ENCODE results near the gene USP26. TPM values are rescaled to one million over a fixed set of nuclear protein-coding genes. Genes with fewer than 3 reads are reported as not detected.
"Not testable (repeated sequence)": the region's sequence is repeated elsewhere in the genome, so short reads cannot be mapped to it uniquely, and the experiment has no call there.

The USP26 gene
- total RNA-seq, 2 donors from 2014 or later, result not detected

DNA sequence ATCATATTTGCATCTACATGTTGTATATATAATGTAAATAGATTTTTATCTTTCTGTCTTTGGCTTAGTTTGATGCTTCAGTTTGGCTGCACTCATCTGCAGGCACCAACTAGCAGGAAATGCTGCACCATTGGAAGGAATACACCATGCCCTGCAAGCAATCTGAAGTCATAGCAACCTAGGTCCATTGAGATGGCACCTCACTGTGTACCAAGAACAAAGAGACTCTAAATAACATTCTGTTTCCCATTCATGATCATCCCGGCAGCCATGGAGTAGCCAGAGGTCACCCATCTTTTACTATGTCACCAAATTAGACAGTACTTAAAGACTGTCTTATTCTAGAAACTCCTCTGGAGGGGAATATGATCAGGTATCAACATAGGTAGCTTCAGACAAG lies 97.7 kb downstream of the USP26 start:
- H3K27ac Mint-ChIP-seq, result no peak overlapping the region
- H3K36me3 Mint-ChIP-seq (ENCODE audit: low read depth), result peaks cover 2% of the 10 kb centered on the region
- no peak overlapping the region for H3K4me3 Mint-ChIP-seq
- DNase-seq (no peak), ATAC-seq (no peak)
- no peaks in the 10 kb centered on the region for H3K9me3 ChIP-seq (ENCODE audit: control insufficient read depth, low read length, poor library complexity, severe bottlenecking)
- H3K27me3 Mint-ChIP-seq, result no peaks in the 10 kb centered on the region
- H3K4me1 Mint-ChIP-seq, result no peaks in the 10 kb centered on the region

- no peak overlapping the region for H3K4me3 Mint-ChIP-seq
- DNase-seq (no peak), ATAC-seq (no peak)
- H3K9me3 ChIP-seq (ENCODE audit: control insufficient read depth, low read length, poor library complexity, severe bottlenecking), result no peaks in the 10 kb centered on the region
- no peaks in the 10 kb centered on the region for H3K4me1 Mint-ChIP-seq
- H3K27ac Mint-ChIP-seq, result no peak overlapping the region
- no peaks in the 10 kb centered on the region for H3K27me3 Mint-ChIP-seq
- H3K36me3 Mint-ChIP-seq (ENCODE audit: low read depth), result no peaks in the 10 kb centered on the region
Observed at GRCh38 chrX:132990835-132991234, 106.1 kb downstream of the USP26 start.

DNA sequence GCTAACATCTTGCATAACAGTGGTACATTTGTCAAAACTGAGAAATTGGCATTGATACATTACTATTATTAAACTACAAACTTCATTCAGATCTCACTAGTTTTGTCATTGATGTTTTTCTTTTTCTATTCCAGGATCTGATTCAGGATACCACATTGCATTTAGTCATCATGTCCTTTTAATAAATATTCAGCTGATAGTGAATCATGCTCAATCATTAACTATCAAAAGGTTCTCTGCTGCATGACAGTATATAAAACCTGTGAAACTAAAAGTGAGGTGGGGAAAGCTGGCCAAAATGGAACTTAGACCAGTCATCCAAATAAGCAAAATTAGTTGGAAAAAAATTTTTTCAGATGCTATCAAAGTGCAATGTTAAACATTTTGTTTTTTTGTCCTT lies 110.4 kb downstream of the USP26 start:
- peaks cover 4% of the 10 kb centered on the region for H3K4me1 Mint-ChIP-seq
- peaks cover 12% of the 10 kb centered on the region for H3K27me3 Mint-ChIP-seq
- no peak overlapping the region for H3K27ac Mint-ChIP-seq
- H3K9me3 ChIP-seq (ENCODE audit: control insufficient read depth, low read length, poor library complexity, severe bottlenecking), result no peaks in the 10 kb centered on the region
- no peak overlapping the region for H3K4me3 Mint-ChIP-seq
- H3K36me3 Mint-ChIP-seq (ENCODE audit: low read depth), result peaks cover 4% of the 10 kb centered on the region
- DNase-seq, result no peak
- ATAC-seq, result no peak

GRCh38 chrX:132984058-132984650 lies 112.8 kb downstream of the USP26 start:
- peaks cover 4% of the 10 kb centered on the region for H3K36me3 Mint-ChIP-seq (ENCODE audit: low read depth)
- H3K4me3 Mint-ChIP-seq, result no peak overlapping the region

DNA sequence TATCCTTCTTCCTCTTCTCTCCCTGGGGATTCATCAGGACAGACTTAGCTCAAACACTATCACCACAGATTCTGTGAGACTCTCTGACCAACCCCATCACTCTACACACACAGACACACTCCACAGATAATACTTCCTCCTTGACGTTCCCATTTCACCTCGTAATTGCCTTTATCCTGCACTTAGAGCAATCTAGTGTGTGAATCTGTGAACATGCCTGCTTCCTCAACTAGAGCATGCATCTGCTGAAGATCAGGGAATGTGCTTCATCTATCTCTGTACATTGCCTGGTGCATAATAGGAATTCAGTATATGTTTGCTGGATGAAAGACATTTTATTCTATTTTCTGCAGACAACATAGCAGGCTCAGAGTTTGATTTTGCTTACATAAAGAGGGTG lies 113.4 kb downstream of the USP26 start:
- H3K4me3 Mint-ChIP-seq, result no peak overlapping the region
- H3K36me3 Mint-ChIP-seq (ENCODE audit: low read depth), result peaks cover 4% of the 10 kb centered on the region
- ATAC-seq, result no peak

More at GRCh38 chrX:132984058-132984650, 112.8 kb downstream of the USP26 start:
- ATAC-seq (no peak), DNase-seq (no peak)
- no peaks in the 10 kb centered on the region for H3K9me3 ChIP-seq (ENCODE audit: control insufficient read depth, low read length, poor library complexity, severe bottlenecking)
- peaks cover 4% of the 10 kb centered on the region for H3K4me1 Mint-ChIP-seq
- H3K27me3 Mint-ChIP-seq, result peaks cover 12% of the 10 kb centered on the region
- no peak overlapping the region for H3K27ac Mint-ChIP-seq

GRCh38 chrX:132980035-132980434 lies 116.9 kb downstream of the USP26 start:
- not testable (repeated sequence) for H3K36me3 Mint-ChIP-seq (ENCODE audit: low read depth); H3K4me1 Mint-ChIP-seq; H3K27ac Mint-ChIP-seq; DNase-seq; ATAC-seq; H3K27me3 Mint-ChIP-seq; H3K9me3 ChIP-seq (ENCODE audit: control insufficient read depth, low read length, poor library complexity, severe bottlenecking); H3K4me3 Mint-ChIP-seq

More for the DNA sequence above, 113.4 kb downstream of the USP26 start:
- no peaks in the 10 kb centered on the region for H3K9me3 ChIP-seq (ENCODE audit: control insufficient read depth, low read length, poor library complexity, severe bottlenecking)
- Mint-ChIP-seq H3K27me3 (peaks cover 12% of the 10 kb centered on the region), H3K27ac (no peak overlapping the region), H3K4me1 (peaks cover 4% of the 10 kb centered on the region)
- DNase-seq, result no peak

Other genes starting within 250 kb of the USP26 start
- gene HS6ST2, start 138.5 kb downstream of the USP26 start, total RNA-seq, result not detected
- not detected for gene TFDP3, start 121.2 kb upstream of the USP26 start, total RNA-seq

Data from T-helper 17 cell (primary cell).